A549 (cell line): ENCODE measurements around the gene HDLBP.

ENCODE experiments used
- RAD21 ChIP-seq, 2 experiments: fragments of >200 bp in 1 of 2; sonication (Bioruptor Twin) in 1 of 2; formaldehyde crosslinking in 1 of 2; IDR thresholded peaks in 1 of 2; conservative IDR thresholded peaks in 1 of 2; 2 replicates in 1 of 2; 3 replicates in 1 of 2; pipeline ENCODE4 v1.6.1; 2012 to 2018; ENCODE audit warnings: inconsistent platforms in 1 of 2
- TP53 ChIP-seq: fragments of 250-450 bp; sonication (Bioruptor Pico); IDR thresholded peaks from 2 replicates; pipeline ENCODE4 v1.5.0; 2021; ENCODE audit warnings: mild to moderate bottlenecking, moderate library complexity
- ZNF302 ChIP-seq: fragments of 250-450 bp; sonication (Bioruptor Pico); IDR thresholded peaks from 2 replicates; pipeline ENCODE4 v1.9.0; 2021; ENCODE audit warnings: inconsistent platforms, mild to moderate bottlenecking, moderate library complexity
- TF ChIP-seq, protein P1 (sequence below): fragments of >200 bp; sonication (Bioruptor Twin); formaldehyde crosslinking; IDR thresholded peaks from 3 replicates; pipeline ENCODE4 v1.5.1; 2016

DNA sequence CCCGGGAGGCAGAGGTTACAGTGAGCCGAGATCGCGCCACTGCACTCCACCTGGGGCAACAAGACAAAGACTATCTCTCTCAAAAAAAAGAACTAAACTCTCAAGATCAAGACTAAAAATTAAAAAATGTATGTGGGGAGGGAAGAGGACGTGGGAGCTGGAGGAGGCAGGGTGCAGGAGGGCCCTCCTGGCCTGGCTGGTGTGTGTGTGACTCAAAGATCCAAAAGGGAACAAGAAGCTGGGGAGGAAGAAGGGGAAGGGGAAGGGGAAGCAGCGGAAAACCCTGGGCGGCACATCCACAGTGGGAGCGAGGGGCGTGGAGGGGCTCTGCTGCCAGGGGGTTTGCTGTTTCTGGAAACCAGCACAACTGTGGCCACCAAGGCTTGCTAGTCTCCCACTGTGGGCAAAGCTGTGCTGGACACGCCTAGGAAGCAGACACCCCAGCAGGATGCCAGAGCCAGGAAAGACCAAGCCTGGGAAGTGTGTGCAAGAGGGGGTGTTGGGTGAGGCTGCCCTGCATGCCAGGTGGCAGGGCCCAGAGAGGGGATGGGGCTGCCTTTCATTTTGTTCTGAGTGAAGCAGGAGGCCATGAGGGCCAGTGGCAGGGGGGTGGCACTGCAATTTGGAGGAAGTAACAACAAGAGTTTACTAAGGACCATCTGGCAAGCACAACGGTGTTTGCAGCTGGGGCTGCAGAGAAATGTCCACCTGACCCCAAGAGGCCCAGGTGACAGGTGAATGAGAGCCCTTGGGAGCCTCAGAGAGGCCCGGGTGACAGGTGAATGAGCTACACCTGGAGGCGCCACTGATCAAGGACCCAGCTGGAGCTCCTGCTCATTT lies 82.5 kb downstream of the HDLBP start:
- TF ChIP-seq RAD21 (conservative IDR thresholded peaks at IDR 0.05 in 1 of 2, IDR thresholded peaks at IDR 0.05 in 1 of 2) = no peak
- no peak for TF ChIP-seq TP53
- TF ChIP-seq, protein P1, sequence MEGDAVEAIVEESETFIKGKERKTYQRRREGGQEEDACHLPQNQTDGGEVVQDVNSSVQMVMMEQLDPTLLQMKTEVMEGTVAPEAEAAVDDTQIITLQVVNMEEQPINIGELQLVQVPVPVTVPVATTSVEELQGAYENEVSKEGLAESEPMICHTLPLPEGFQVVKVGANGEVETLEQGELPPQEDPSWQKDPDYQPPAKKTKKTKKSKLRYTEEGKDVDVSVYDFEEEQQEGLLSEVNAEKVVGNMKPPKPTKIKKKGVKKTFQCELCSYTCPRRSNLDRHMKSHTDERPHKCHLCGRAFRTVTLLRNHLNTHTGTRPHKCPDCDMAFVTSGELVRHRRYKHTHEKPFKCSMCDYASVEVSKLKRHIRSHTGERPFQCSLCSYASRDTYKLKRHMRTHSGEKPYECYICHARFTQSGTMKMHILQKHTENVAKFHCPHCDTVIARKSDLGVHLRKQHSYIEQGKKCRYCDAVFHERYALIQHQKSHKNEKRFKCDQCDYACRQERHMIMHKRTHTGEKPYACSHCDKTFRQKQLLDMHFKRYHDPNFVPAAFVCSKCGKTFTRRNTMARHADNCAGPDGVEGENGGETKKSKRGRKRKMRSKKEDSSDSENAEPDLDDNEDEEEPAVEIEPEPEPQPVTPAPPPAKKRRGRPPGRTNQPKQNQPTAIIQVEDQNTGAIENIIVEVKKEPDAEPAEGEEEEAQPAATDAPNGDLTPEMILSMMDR = no peak
- no peak for TF ChIP-seq ZNF302 (CRISPR knock-in tag)
